Right ventricle myocardium inferior (tissue), 1 donor: Measurements from ENCODE around the gene ART4. TPM values are rescaled to one million over a fixed set of nuclear protein-coding genes. Genes with fewer than 3 reads are reported as not detected.
A peak's percentile ranks its signal among the peaks of the same experiment; 100 is the strongest.

Source experiments
- ATAC-seq: fragments of 200-7000 bp; cut with Tn5 transposase; one replicate; pipeline ENCODE4 v1.9.1; 2020; ENCODE audit warnings: mild to moderate bottlenecking, moderate library complexity
- DNase-seq: peaks from one replicate; pipeline ENCODE4 v3.0.0; 2021; ENCODE audit errors: missing footprints
- intact Hi-C: fragments of 100-400 bp; cut with DNase I; formaldehyde crosslinking; loops from one replicate; pipeline ENCODE4 v1.11.0; 2022
- total RNA-seq: library from RNA; stranded (reverse); fragmentation: NEBNext Ultra II Directional; extraction: Animal tissue kit (Norgen Biotek cat#: 25700); gene quantifications from one replicate; pipeline ENCODE4 v1.2.1, GENCODE V29; 2021
- donor health status: DM: no; HTN: yes; CAD: no; lungs with severe emphysema.

ART4 gene
- total RNA-seq, 1 donor from 2014 or later = 5.6 TPM

DNA sequence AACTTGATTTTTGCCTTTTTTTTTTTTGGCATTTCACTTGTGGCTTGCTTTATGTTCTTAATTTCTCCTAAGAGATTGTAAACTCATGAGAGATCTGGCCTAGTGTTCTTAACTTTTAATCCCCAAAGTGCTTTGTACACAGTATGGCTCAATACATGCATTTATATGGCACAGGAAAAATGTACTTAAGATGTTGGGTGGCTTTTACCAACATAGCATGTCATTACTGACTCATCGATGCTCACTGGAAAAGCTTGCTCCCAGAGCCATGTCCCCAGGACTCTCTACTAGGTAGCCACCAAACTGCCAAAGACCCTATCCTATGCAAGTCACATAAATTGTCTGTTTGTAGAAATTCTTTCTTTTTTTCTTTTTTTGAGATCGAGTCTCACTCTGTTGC is 16.3 kb downstream of the ART4 start:
- DNase-seq (no peak), ATAC-seq (no peak)
- intact Hi-C loops = no loop called here

GRCh38 chr12:14826491-14826890 is 16.8 kb downstream of the ART4 start:
- intact Hi-C loops = no loop called here
- ATAC-seq (no peak), DNase-seq (no peak)

- ATAC-seq (no peak), DNase-seq (no peak)
- intact Hi-C loops = no loop called here
These were observed 18.1 kb downstream of the ART4 start for GRCh38 chr12:14825256-14825655.

DNA sequence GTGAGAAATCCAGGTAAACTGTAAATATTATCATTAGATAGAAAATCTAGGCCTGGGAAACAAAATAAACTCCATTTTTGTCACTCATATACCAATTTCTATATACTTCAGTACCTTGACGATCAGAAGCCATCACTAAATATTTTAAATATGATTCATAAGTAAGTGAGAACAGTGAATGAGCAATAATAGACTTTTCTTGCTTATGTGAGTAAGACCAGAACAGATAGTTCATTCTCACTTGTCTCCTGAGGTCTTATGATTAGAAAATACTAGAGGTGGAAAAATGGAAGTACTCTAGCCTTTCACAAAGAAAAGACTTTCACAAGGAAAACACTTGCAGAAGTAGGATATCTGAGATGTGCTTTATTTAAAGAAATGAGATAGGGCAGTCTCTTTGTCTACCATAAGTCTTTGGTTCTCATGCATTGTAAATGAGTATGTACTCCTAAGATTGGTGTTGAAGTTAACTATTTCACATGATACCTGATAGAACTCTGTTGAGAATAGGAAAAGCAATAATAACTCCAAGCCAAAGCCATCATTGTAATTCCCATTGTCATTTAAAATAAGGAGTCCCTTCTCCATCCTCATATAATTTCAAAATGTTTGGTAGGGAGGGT is 19.2 kb downstream of the ART4 start:
- intact Hi-C loops = no loop called here
- ATAC-seq (no peak), DNase-seq (no peak)

DNA sequence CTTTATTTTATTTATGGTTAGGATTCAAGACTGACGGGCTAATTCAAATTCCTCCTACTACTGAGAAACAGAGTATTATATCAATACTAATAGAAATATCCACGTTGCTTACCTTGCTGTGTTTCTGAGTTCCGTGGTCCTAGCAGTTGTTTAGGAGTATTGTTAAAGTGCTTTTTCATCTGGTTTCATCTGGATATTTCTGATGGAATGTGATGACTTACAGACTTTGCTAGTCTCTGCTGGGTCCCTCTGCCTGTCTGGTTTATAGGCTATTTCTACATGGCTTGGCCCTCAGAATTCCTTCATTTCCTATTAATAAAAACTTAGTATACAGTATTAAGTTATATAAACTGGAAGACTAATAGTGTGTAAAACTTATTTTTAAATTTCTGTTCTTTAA is 29.3 kb downstream of the ART4 start, which contains the start of gene SMCO3:
Gene SMCO3, minus strand, starts transcription at position 169 of the 400 bp plus-strand sequence. CDS start 7,502 bp downstream, outside the sequence.
- DNase-seq = no peak
- ATAC-seq = no peak
- intact Hi-C loops = loop anchor here (5.0 kb wide), 1 partner anchor 408 kb away; the partner anchor contains the start of gene RERG

DNA sequence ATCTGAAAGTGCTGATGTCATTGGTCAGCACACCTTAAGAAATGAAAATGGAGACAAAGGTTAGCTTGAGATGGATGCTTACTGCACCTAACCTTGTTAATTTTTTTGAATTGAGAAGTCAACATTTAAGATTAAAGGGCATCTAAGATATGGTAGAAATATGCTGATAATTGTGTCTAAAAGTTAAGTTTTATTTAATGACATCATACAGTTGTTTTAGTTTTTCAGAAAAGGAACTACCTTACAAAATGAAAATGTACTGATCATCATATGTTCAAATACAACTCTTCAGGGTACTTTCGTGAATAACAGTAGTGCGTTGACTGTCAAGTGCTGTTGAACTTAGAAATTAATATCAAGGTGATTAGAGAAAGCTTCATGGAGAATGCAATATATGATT is 31.8 kb downstream of the ART4 start:
- ATAC-seq (no peak), DNase-seq (no peak)
- intact Hi-C loops = loop anchor here (5.0 kb wide), 1 partner anchor 411 kb away; the partner anchor contains the start of gene RERG

- ATAC-seq (no peak), DNase-seq (no peak)
- intact Hi-C loops = loop anchor here (5.0 kb wide), 1 partner anchor 411 kb away; the partner anchor contains the start of gene RERG
These were observed 32.3 kb downstream of the ART4 start for GRCh38 chr12:14810953-14811483.

- no peak for ATAC-seq
These were observed 33.0 kb downstream of the ART4 start for GRCh38 chr12:14810167-14810952.

GRCh38 chr12:14803830-14804160 is 39.5 kb downstream of the ART4 start:
- peak; percentile 26 for ATAC-seq
- no peak for DNase-seq
- intact Hi-C loops = loop anchor here (1.0 to 2.0 kb wide), 2 partner anchors 29 to 189 kb away; a partner anchor contains a TSS

More at GRCh38 chr12:14810167-14810952, 33.0 kb downstream of the ART4 start:
- intact Hi-C loops = loop anchor here (5.0 kb wide), 1 partner anchor 412 kb away; the partner anchor contains the start of gene RERG
- no peak for DNase-seq

DNA sequence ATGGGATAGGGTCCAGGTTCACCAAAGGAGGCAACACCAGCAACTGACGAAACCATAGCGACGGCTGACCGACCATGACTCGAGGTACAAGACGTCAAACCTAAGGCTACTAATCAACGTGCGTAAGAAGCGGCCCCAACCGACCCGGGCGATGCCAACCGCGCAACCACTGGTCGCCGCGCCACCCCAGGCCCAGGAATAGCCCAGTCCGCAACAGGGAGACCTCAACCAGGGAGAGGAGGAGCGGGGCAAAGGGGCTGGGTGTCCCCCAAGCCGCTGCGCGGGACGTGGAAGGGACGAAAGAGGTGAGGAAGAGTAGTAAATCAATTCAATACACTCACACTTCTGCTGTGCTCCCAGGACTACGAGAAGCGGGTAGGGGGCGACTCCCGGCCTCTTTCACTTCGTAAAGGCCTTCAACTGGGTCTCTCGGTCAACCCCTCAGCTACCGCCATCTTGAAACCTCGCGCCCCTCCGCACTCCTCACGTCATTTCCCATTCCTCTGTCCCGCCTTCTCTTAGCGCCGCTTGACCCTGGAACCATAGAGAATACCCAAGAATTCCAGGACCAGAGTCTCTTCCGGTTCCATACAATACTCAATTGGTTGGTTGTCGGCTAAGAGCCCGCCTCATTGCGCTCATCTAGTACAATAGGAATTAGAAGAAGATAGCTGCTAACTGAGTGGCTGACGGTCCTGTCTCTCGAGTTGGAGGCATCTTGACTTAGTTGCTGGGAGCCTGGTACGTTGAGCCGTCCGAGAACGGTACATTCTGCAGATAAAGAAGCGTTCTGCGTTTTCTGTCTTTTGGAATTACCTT is 40.1 kb downstream of the ART4 start, which contains the start of the genes C12orf60 and WBP11:
Gene C12orf60, plus strand, starts transcription at position 660 of the 819 bp plus-strand sequence. CDS start 19,266 bp downstream, outside the sequence.
Gene WBP11, minus strand, starts transcription at position 468 of the 819 bp plus-strand sequence. CDS start 2,095 bp downstream, outside the sequence.
- intact Hi-C loops = loop anchor here (1.0 to 2.0 kb wide), 2 partner anchors 28 to 189 kb away; a partner anchor contains a TSS
- DNase-seq (peak; percentile 95), ATAC-seq (peak; percentile 100)

DNA sequence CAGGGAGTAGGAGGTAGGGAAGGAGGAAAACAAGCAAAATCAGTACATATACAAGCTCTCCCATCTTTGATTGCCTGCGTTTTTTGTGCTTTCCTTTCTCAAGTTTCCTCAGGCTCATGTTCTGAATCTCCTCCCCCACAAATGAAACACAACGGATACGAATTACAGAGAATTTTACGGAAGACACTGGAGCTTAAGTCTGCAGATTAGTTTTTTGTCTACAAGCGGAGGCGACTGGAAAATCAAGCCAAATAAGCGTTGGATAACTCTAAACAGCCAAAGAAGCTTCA is 40.7 kb downstream of the ART4 start:
- DNase-seq (no peak), ATAC-seq (no peak)
- intact Hi-C loops = loop anchor here (1.0 to 2.0 kb wide), 2 partner anchors 28 to 190 kb away; a partner anchor contains a TSS

- ATAC-seq = no peak
These were observed 41.1 kb downstream of the ART4 start for GRCh38 chr12:14802247-14802646.

DNA sequence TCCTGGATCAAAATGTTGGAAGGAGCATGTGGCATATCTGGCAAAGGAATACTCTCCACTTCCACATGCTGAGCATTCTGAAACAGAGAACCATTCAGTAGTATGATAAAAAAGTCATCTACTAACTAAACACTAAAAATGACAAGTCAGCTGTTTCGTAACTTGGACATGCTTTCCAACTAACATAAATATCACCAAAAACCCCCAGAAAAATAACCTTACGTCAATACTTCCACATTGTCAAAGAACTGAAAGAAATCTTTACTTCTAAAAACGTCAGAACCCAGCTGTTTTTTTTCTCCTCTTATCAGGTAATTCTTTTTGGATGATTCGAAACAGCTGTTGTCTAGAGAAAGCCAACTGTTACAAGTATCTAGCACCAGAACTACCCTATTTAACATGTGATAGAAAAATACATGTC is 48.3 kb downstream of the ART4 start:
- DNase-seq (no peak), ATAC-seq (peak; percentile 82)
- intact Hi-C loops = no loop called here

More at GRCh38 chr12:14802247-14802646, 41.1 kb downstream of the ART4 start:
- intact Hi-C loops = loop anchor here (2.0 kb wide), 1 partner anchor 27 kb away; a partner anchor contains a TSS
- DNase-seq = no peak

DNA sequence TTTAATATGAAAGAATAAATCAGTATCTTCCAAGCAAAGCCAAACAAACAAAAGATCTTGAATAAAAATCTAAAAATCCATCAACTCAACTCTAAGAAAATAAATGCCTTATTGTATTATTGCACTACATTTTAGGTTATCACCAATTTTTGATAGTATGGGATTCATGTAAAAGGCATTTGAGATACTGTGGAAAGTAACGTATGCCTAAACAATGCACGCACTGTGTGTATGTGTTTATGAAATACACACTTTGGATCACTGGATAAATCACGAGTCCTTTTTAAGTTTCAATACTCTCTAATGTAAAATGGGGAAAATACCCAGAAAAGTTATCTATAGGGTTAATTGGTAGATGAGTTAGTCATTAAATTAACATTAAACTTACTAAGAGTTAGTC is 57.8 kb downstream of the ART4 start:
- intact Hi-C loops = no loop called here
- no peak for DNase-seq
- no peak for ATAC-seq

DNA sequence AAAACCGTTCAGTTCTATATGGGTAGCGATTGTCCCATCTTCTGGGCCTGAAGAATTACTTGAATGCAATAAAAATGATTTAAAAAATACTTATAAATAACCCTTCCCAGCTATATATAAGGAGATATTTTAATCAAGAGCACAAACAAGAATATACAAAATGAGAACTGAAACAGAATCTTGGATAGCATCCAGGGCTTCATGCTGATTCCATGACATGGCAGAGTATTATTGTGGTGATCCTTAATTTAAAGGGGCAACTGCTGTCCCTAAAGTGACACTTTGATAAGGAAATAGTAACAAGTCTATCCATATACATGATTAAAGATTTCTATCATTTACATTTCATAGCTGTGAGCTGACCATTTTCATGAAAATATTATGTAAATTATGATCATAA is 58.9 kb downstream of the ART4 start:
- ATAC-seq (no peak), DNase-seq (no peak)
- intact Hi-C loops = no loop called here

DNA sequence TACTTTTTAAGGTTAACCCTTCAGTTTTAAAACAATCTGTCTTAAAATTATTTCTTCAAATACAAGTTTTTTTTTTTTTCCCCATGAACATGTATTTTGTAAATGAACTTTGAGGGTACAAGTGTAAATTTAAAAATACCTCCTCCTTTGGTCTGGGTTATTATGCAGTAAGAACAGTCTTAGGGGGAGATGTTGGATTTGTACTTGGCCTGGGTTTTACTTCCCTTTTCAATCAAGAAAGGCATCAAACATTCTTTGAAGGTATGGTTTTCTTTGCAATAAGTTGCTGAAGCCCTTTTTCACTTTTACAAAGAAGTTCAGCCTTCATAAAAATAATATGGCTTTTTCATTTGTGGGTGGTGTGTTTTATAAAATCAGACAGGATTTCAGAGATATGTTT is 60.6 kb downstream of the ART4 start:
- ATAC-seq (no peak), DNase-seq (no peak)
- intact Hi-C loops = no loop called here

GRCh38 chr12:14781563-14781962 is 61.8 kb downstream of the ART4 start:
- DNase-seq = no peak
- no peak for ATAC-seq
- intact Hi-C loops = no loop called here

GRCh38 chr12:14780859-14781258 is 62.5 kb downstream of the ART4 start:
- intact Hi-C loops = no loop called here
- ATAC-seq = no peak
- no peak for DNase-seq

GRCh38 chr12:14779834-14780233 is 63.5 kb downstream of the ART4 start:
- intact Hi-C loops = no loop called here
- DNase-seq (no peak), ATAC-seq (no peak)
